B cell (primary cell): ENCODE data around the gene ERC1.

ENCODE experiments used
- EZH2 ChIP-seq: IDR thresholded peaks from 2 replicates; pipeline ENCODE4 v1.6.1; 2012; ENCODE audit warnings: borderline replicate concordance, low read depth, mild to moderate bottlenecking, moderate library complexity, low read length; ENCODE audit not compliant: insufficient read depth, poor library complexity, severe bottlenecking
- TF ChIP-seq, protein P1 (sequence below): fragments of 200-600 bp; IDR thresholded peaks from one replicate; pipeline ENCODE4 v1.8.0; 2022; ENCODE audit warnings: antibody characterized with exemption, mild to moderate bottlenecking

DNA sequence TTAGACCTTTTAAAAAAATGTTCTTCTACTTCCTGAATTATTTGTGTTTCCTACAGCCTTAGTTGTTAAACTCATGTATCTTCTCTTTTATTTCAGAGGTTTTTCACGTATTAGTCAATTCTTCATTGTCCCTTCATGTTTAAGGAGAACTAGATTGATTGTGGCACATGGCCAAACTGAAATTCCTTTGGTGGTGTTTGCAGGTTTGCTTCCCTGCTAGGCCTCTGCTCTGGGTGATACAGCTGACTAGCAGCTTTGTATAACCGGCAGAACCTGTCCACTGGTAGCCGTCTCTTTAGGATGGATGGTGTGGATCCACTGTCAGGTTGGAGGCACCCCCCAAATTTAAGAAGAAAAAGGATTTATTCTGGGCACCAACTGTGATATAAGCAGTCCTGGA lies 341.3 kb downstream of the ERC1 start:
- TF ChIP-seq, protein P1, sequence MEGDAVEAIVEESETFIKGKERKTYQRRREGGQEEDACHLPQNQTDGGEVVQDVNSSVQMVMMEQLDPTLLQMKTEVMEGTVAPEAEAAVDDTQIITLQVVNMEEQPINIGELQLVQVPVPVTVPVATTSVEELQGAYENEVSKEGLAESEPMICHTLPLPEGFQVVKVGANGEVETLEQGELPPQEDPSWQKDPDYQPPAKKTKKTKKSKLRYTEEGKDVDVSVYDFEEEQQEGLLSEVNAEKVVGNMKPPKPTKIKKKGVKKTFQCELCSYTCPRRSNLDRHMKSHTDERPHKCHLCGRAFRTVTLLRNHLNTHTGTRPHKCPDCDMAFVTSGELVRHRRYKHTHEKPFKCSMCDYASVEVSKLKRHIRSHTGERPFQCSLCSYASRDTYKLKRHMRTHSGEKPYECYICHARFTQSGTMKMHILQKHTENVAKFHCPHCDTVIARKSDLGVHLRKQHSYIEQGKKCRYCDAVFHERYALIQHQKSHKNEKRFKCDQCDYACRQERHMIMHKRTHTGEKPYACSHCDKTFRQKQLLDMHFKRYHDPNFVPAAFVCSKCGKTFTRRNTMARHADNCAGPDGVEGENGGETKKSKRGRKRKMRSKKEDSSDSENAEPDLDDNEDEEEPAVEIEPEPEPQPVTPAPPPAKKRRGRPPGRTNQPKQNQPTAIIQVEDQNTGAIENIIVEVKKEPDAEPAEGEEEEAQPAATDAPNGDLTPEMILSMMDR, result no peak
- TF ChIP-seq EZH2, result no peak
